GM19438 (cell line): ENCODE data around the gene MAP4K5.
"Not testable (repeated sequence)": the region's sequence is repeated elsewhere in the genome, so short reads cannot be mapped to it uniquely, and the experiment has no call there.

ENCODE experiments used
- ATAC-seq: cut with Tn5 transposase; IDR thresholded peaks from one replicate; pipeline ENCODE4 v1.9.1; 2021; ENCODE audit warnings: low read depth; ENCODE audit not compliant: unreplicated experiment

Gene MAP4K5

GRCh38 chr14:50533241-50533705 is 904 bp upstream of the MAP4K5 start:
- peak; percentile 26 for ATAC-seq

DNA sequence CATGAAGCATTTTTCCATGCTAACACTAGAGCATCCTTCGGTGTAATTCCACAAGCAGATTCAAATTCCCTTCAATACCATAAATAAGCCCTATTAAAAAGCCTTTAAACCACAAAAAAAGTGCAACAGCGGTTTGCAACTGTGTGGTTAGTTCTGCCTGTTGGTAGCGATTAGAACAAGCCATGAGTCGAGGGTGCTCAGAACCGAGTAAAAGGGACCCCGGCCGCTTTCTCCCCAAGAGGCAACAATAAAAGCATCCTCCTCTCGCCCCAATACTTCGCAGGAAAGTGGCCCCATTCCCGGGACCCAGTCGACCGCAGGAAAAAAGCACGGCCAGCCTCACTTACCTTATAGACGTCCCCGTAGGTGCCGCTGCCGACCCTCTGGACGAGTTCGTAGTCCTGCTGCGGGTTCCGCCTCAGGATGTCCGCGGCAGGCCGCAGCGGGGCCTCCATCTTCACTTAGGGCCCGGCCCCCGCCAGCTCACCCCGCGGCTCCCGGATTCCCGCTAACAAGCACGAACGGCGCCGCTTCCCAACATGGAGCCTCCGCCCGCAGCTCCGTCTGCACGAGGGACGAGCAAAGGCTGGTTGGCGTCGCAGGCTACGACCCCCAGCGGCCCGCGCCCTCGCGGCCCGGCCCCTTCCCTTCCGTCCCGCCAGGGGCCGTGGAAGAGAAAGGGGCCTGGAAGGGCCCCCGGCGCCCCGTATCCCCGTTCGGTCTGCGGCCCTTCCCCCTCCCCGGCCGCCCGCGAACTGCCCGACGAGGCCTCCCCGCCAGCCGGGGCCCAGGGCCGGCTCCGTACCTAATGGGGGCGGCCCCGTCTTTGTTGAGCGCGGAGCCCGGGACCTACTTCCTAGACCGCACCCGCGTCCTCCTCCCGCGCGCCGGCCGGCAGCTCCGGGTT is 521 bp downstream of the MAP4K5 start:
- peak; percentile 23 for ATAC-seq

DNA sequence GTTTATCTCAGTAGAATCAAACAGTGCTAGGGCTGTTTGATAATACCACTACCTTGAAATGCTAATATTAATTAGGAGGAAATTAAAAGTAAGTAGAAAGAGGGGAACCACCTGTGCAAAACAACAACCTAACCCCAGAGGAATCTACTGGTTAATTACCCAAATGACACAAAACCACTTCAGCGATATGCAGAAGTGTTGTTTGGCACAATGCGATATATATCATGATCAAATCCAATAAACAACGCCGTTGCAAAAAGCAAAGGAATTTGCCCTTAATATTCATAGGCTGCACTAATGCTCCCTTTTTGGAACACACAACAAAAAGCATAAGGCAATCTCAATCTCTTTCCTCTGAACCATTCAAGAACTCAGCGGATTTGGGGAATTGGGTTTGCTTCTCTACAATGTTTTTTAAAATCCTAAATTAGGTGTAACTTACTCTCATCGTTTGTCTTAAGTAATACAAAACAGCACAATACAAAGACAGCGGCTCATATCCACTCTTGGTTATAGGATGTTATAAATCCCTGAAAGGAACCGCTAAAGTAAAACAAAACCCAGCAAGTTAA is 1.5 kb downstream of the MAP4K5 start:
- ATAC-seq = no peak

DNA sequence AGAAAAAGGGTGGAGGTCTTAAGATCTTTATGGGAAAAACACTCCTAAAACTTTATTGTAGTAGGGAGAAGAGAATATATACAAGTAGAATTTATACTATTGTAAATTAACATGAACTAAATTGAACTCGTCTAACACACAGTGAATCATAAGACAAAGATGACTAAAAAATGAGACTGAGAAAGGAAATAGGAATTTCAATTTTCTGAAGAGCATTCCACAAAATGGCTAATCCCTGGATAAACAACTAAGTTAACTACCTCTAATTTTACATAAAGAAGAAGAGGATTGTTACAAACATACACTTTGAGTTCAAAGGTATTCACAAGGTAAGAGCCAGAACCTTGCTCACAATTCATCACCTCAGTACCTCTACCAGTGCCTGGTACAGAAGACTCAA is 2.0 kb downstream of the MAP4K5 start:
- ATAC-seq = no peak

DNA sequence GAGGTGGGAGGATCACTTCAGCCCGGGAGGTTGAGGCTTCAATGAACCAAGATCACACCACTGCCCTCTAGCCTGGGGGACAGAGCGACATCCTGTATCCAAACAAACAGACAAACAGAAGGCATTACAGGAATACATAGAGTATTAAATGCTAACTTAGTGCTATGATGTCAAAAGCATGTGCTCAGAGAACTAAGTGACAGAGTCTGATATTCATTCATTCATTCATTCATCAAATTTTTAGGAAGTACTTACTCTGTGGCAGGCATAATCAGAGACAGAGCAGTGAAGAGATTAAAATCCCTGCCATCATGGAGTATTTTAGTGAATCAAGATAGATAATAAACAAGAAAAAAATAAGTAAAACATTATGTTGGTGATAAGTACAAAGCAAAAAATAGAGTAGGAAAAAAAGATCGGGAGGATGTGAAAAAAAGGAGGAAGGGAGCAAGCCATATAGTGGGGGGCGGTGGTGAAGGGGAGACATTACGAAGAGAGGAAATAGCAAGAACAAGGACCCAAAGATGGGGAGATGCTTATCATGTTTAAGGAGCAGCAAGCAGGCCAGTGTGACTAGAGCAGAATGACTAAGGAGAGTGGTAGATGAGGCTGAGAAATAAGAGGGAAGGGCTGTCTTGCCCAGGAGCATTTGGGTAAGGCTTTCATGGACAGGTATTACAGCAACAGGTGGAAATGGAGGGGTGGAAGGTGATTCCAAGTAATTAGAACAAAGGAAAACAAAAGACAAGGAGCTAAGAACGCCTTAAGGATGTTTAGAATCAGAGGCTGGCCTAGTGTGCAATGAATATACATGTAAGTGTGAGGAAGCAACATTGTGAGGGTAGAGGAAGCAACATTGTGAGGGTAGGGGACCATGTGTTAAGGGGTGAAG is 2.8 kb downstream of the MAP4K5 start:
- no peak for ATAC-seq

- no peak for ATAC-seq
These were observed 4.4 kb downstream of the MAP4K5 start for GRCh38 chr14:50528000-50528399.

GRCh38 chr14:50524731-50525515 is 7.4 kb downstream of the MAP4K5 start:
- ATAC-seq = no peak

DNA sequence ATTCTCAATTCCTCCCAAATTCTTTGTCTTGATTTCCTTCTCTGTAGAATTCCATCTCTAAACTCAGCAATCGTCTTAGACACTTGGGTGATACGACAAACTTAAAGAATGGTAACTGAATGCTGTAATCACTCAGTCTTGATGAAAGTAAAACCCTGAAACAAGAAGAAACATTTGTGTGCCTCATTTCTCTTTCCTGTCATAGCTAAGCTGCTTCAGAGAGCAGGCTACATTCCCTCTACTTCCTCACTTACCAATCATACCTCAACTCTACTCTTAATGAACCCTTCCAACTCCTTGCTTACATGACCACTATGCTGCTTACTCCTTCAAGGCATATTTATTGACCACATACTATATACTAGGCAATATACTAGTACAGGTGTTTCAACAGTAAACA is 8.3 kb downstream of the MAP4K5 start:
- no peak for ATAC-seq

DNA sequence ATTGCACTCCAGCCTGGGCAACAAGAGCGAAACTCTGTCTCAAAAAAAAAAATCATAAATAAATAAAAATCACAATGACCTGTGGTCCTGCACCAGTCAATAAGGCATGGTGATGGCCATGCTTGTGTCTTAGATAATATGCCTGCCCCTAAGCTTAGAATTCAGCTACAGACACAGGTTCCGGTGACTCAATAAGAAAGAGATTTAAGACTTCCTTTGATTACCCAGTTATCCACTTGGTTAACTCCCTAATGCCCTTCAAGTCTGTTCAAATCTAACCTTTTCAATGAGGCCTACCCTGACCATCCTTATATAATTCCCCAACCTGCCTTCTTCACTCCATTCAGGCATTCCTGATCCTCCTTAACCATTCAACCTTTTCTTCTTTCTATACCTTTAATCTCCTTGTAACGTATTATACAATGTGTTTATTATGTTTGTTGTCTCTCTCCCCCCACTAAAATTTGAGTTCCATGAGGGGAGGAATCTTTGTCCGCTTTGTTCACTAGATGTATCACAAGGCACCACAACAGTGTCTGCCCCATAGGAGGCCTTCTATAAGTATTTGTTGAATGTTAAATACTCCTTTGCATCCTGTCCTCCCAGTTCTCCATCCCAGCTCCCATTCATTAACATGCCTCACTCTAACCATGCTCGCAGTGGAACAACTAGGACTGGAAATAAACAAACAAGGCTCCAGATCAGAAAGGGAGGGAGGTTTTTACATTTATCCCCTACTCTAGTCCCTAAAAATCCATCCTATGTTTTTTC is 8.9 kb downstream of the MAP4K5 start:
- no peak for ATAC-seq

GRCh38 chr14:50521912-50522341 is 10.4 kb downstream of the MAP4K5 start:
- peak; percentile 53 for ATAC-seq

- peak; percentile 49 for ATAC-seq
These were observed 11.2 kb downstream of the MAP4K5 start for GRCh38 chr14:50520947-50521815.

- ATAC-seq = no peak
These were observed 16.3 kb downstream of the MAP4K5 start for GRCh38 chr14:50516091-50516490.

DNA sequence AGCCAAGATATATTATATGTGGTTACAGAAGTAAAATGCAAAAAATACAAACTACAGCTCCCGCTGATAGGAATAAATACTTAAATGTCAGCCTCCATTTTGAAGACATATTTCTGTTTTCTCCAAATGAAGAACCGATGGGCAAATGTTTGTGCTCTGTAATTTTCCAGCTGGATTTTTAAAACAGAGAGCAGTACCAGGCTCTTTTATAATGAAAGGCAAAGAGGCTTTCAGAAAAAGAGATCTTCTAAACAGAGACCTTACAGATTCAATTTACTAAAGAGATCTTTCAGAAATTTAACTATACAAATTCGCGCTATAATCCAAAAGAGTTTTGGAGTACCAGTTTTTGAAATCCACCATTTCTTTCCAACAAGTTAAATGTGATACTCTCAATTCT is 19.9 kb downstream of the MAP4K5 start:
- ATAC-seq = no peak

GRCh38 chr14:50510157-50510556 is 22.2 kb downstream of the MAP4K5 start:
- ATAC-seq = no peak

GRCh38 chr14:50507078-50507477 is 25.3 kb downstream of the MAP4K5 start:
- ATAC-seq = not testable (repeated sequence)

- no peak for ATAC-seq
These were observed 30.7 kb downstream of the MAP4K5 start for GRCh38 chr14:50501642-50502041.

DNA sequence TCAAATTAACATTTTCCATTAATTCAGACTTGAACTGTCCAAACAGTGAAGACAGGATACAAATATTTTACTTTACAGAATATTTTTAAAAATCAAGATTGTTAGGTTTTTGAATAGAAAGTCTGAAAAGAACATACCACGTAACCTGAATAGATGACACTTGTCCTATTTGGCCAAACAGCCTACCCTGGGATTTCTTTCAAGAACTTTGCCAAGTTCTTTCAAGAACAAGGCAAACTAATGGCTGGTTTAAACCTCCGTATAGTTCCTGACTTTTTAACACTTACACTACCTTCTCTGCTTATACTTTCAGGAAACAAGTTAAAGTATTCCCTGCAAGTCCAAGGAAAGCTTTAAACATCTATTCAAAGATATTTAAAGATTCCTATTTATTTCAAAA is 35.0 kb downstream of the MAP4K5 start:
- no peak for ATAC-seq

GRCh38 chr14:50489851-50490250 is 42.5 kb downstream of the MAP4K5 start:
- ATAC-seq = no peak
